ENCODE measurements around the gene KRTAP10-11.

DNA sequence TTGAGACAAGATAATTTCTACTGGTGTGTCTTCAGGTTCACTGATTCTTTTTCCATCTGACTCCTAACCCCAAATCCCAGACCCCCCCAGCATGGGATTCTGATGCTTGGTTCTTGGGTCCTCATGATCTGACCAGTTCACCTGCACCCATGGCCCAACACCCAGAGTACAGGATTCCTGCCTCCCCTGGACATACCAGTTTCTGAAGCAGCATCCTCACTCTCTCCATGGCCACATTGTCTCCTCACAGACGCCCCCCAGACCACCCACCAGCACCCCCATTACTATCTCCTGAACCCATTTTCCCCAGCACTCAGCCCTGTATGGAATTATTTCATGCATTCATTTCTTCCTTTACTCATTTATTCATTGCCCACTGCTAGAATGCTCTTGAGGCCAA is 10.7 kb downstream of the KRTAP10-11 start:
- TF ChIP-seq POLR2A (IDR thresholded peaks at IDR 0.05) (no peak), CTCF (IDR thresholded peaks at IDR 0.05) (no peak)
